Stimulated activated CD4-positive, alpha-beta T cell treated with anti-CD3 and anti-CD28 coated beads, Interleukin-1b, Interleukin-23, amount 100 ng/mL, for 24 hours (primary cell): ENCODE data around the gene GPATCH11.

ENCODE experiments used
- DNase-seq, 4 experiments: peaks; one replicate each; pipeline ENCODE4 v3.0.0-alpha.2; 2020; ENCODE audit warnings: low read depth in 4 of 4, low spot score in 1 of 4

Gene GPATCH11

GRCh38 chr2:37105150-37105549 is 20.8 kb downstream of the GPATCH11 start:
- no peak for DNase-seq

GRCh38 chr2:37109523-37109922 is 25.2 kb downstream of the GPATCH11 start:
- DNase-seq: no peak

- DNase-seq: no peak
These were observed 26.2 kb downstream of the GPATCH11 start for GRCh38 chr2:37110306-37111212.

- no peak for DNase-seq
These were observed 27.6 kb downstream of the GPATCH11 start for GRCh38 chr2:37111958-37112357.

- no peak for DNase-seq
These were observed 33.2 kb downstream of the GPATCH11 start for GRCh38 chr2:37117566-37117965.

GRCh38 chr2:37119157-37119556 is 34.8 kb downstream of the GPATCH11 start:
- DNase-seq: no peak

- no peak for DNase-seq
These were observed 41.1 kb downstream of the GPATCH11 start for GRCh38 chr2:37125416-37125815.

- no peak for DNase-seq
These were observed 48.6 kb downstream of the GPATCH11 start for GRCh38 chr2:37132914-37133313.

- no peak for DNase-seq
These were observed 58.2 kb downstream of the GPATCH11 start for GRCh38 chr2:37142546-37142945.

GRCh38 chr2:37143974-37144373 is 59.7 kb downstream of the GPATCH11 start:
- DNase-seq: no peak

- DNase-seq: no peak
These were observed 61.7 kb downstream of the GPATCH11 start for GRCh38 chr2:37146062-37146461.

GRCh38 chr2:37148325-37148724 is 64.0 kb downstream of the GPATCH11 start:
- no peak for DNase-seq
